CMK (cell line): Measurements from ENCODE around the gene RET.
"Not testable (repeated sequence)": the region's sequence is repeated elsewhere in the genome, so short reads cannot be mapped to it uniquely, and the experiment has no call there.

ENCODE experiments used
- DNase-seq: peaks from one replicate; pipeline ENCODE4 v3.0.0-alpha.2; 2010; ENCODE audit warnings: low read depth

Gene RET

GRCh38 chr10:43078175-43078985 is 1.5 kb downstream of the RET start:
- DNase-seq: no peak

- DNase-seq: no peak
These were observed 2.1 kb downstream of the RET start for GRCh38 chr10:43078986-43079273.

DNA sequence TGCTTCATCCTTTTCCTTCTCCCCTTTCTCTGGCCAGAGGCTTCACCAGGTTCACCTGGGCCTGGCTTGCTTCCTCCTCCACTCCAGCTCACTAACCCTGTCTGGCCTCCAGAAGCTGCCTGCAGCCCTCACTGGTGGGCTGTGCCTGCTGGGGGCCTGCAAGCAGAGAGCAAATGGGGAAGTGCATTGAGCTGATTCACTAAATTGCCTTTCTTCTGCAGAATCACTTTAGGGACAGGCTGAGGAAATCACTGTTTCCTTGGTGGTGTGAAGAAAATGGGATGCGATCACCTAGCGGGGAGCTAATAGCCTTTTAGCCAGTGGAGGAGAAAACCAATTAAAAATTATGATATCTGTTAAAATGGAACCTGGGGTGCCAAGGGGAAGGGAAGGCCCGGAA is 3.0 kb downstream of the RET start:
- DNase-seq: no peak

GRCh38 chr10:43082087-43082486 is 5.2 kb downstream of the RET start:
- no peak for DNase-seq

DNA sequence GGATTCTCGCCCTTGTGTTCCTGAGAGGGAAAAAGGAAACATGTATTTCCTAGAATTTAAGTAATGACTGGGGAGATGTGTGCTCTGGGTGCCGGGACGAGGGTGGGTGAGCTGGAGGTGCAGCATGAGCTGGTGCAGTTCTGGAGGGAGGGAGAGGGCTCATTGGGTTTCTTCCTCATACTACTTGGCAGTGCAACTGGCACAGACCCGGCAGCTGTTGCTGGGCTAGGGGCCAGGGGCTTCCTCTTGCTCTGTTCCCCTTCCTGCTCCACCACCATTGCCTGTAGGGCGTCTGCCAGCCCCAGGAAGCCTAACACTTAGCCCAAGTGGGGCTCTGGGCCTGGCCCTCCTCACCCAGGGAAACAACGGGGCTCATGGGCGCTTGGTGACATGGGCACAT is 5.9 kb downstream of the RET start:
- no peak for DNase-seq

- no peak for DNase-seq
These were observed 6.9 kb downstream of the RET start for GRCh38 chr10:43083764-43084163.

DNA sequence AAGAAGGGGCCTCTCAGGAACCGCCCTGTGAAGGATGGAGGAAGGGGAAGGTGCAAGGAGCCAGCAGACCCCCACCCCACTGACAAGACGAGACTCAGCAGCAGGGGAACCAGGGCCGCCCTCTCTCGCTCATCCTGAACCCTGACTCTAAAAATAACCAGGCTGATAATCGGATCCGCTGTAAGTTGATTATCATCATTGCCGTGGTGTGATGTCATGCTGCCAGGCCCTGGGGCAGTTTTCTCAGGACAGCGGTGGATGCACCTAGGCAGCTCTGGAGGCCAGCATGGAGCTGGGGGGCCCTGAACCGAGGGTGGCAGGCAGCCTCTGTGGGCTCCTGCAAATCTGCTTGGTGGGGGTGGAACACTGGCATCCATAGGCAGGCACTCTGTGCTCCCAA is 7.9 kb downstream of the RET start:
- DNase-seq: no peak

DNA sequence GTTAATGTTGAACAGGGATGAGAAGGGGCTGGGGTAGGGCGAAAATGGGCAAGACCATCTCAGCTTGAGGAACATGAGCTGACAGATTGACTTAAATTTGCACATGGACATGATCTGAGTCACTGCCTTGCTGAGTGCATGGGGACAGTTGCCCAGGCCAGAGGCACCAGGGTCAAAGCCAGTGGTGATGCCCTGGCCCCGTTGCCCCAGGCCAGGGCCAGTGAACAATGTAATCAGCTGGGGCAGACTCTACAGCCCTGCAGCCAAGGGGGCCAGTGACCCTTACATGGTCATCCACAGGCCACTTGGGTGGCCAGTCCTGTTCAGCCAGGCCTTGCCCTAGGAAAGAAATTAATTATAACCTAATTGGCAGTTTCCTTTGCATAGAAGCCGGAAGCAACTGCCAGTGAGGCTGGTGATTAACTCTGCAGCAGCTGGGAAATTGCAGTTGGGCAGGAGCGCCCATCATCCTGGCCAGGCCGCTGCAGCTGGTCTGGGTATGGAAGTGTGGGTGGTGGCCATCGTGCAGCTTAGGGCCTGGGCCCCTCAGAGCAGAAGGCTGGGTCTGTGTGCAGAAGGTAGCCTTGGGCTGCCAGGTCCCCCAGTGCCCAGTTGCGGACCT is 9.6 kb downstream of the RET start:
- DNase-seq: no peak

GRCh38 chr10:43089519-43089918 is 12.7 kb downstream of the RET start:
- DNase-seq: no peak

DNA sequence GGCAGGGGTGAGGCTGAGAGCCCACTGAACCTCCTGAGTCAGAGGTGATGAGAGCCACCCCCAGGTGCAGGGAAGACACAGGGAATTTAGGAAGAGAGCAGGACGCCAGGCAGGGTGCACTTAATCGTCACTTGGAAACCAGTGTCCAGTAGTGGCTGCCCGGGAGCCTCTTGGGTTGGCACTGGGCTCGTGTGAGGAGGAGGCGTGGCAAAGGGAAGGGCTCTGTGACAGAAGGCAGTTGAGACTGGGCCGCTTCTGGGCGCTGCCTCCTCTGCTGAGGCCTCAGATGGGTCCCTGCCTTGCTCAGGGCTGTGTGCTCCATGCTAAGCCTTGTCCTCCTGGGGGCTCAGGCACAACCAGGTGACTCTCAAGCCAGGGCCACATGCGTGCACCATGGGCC is 13.3 kb downstream of the RET start:
- no peak for DNase-seq

DNA sequence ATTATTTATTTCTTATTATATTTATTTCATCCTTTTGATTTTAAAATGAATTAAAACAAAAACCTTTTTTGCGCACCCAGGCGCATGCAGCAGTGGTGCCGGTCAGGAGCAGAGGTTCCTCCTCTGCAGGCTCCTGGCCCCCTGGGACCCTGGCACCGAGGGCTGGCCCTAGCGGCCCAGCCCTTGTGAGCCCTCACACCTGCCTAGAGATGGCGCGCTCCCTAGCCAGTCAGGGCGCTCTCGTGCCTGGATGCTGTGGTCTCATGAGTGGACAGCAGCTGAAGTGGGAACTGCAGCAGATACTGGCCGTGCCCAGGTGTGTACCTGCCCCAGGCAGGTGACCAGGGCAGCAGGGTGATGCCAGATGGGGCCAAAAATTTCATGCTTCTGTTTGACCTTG is 13.8 kb downstream of the RET start:
- DNase-seq: no peak

GRCh38 chr10:43091846-43092245 is 15.0 kb downstream of the RET start:
- DNase-seq: no peak

- no peak for DNase-seq
These were observed 16.7 kb downstream of the RET start for GRCh38 chr10:43093423-43094076.

GRCh38 chr10:43094085-43094484 is 17.2 kb downstream of the RET start:
- no peak for DNase-seq

DNA sequence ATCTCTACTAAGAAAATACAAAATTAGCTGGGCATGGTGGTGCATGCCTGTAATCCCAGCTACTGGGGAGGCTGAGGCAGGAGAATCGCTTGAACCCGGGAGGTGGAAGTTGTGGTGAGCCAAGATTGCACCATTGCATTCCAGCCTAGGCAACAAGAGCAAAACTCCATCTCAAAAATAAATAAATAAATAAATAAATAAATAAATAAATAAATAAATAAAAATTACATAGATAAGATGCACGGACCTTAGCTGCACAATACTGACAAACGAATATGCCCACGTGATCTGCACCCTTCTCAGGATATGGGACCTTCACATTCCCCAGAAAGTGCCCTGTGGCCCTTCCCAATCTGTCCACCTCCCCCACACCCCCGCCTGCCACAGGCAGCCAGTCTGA is 22.5 kb downstream of the RET start:
- DNase-seq: not testable (repeated sequence)

GRCh38 chr10:43099928-43100327 is 23.1 kb downstream of the RET start:
- DNase-seq: no peak

- no peak for DNase-seq
These were observed 23.5 kb downstream of the RET start for GRCh38 chr10:43100366-43100765.

DNA sequence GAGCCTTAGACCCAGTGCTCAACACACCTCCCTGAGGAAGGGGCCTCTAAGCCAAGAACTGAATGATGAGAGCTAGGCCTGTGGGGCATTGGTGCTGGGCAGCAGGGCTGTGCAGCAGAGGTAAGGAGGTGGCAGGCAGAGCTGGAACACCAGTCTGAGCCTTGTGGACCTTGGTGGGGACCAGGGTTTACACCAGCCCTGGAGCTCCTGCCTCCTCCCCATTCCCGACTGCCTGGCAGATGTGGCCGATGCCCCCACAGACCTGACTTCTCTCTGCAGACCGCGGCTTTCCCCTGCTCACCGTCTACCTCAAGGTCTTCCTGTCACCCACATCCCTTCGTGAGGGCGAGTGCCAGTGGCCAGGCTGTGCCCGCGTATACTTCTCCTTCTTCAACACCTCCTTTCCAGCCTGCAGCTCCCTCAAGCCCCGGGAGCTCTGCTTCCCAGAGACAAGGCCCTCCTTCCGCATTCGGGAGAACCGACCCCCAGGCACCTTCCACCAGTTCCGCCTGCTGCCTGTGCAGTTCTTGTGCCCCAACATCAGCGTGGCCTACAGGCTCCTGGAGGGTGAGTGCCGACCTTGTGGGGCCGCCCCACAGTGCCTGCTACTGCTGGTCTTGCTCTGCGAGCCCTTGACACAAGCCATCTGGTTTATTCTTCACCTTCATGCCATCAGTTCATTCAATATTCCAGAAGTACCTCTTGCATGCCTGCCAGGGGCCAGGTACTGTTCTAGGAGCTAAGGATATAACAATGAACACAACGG is 25.4 kb downstream of the RET start:
- DNase-seq: no peak

DNA sequence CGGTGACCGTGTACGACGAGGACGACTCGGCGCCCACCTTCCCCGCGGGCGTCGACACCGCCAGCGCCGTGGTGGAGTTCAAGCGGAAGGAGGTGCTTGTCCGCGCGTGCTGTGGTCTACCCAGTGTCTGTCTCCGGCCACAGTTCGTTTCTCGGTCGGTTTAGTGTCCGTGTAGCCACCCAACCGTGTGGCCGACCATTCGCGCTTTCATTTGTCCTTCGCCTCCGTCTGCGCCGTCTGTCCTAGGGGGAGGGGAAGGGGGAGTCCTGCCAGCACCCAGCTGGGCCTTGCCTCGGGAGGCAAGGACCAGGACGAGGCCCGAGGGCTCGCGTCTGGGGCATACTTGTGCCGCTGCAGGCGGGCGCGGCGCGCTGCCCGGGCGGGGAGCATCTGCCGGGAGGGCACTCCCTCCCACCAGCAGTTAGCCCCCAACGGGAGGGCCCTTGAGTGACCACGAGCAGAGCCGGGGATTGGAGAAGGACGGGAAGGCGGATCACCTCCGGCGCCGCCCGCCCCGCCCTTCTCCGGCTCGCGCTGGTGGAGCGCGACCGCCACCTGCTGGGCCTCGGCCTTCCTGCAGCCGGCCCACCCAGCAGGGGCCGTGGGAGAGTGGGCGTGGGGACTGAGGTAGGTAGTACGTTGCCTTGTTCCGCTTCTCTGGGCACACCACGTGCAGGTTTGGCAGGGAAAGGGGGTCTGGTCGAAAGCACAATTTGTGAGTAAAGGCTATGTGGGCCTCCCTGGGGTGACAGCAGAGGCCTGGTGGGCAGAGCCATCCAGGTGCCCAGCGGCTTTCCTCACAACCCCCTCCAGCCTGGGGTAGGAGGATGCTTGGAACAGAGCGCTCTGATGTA is 28.5 kb downstream of the RET start:
- peak; percentile 59 for DNase-seq

DNA sequence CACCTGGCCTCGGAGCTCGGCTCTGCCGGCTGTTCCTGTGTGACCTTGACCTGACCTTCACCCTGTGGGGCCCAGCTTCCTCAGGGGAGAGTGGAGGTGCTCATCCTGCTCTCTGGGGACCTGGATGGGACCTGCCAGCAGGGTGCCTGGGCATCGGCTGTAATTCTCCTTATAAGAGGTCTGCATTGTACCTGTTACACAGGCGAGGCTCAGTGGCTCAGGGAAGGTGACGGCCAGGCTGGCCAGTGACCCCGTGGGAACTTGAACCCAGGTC is 29.0 kb downstream of the RET start:
- DNase-seq: no peak

DNA sequence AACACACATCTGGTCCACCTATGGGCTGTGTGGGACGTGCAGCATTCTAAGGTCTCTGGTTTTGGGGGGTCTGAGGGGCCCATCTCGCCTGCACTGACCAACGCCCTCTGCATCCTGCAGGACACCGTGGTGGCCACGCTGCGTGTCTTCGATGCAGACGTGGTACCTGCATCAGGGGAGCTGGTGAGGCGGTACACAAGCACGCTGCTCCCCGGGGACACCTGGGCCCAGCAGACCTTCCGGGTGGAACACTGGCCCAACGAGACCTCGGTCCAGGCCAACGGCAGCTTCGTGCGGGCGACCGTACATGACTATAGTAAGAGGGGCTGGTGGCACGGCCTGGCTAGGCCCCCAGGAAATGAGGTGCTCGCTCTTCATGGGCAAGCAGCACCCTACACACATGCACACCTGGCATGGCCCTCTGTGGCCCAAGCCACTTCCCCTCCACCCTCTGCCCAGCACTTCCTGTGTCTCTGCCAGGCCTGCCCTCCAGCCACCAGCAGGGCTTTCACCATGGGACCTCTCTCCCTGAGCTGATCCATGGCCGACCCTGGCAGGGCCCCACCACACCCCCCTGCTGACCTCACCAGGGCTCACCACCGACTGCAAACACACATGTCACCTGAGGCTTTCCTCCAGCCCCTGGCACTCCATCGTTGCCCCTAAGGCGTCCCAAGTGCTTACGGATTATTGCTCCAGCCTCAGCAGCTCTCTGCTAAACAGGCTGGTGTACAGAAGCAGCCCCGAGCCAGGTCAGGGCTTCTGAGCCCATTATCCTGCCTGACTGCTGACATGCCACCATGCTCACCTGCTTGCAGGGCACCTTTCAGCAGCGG is 29.6 kb downstream of the RET start:
- DNase-seq: no peak
